ENCODE data around the gene UBASH3A. TPM values are rescaled to one million over a fixed set of nuclear protein-coding genes. Genes with fewer than 3 reads are reported as not detected.

Gene UBASH3A
- total RNA-seq, 1 experiment from 2014 or later, result 0.07 TPM

DNA sequence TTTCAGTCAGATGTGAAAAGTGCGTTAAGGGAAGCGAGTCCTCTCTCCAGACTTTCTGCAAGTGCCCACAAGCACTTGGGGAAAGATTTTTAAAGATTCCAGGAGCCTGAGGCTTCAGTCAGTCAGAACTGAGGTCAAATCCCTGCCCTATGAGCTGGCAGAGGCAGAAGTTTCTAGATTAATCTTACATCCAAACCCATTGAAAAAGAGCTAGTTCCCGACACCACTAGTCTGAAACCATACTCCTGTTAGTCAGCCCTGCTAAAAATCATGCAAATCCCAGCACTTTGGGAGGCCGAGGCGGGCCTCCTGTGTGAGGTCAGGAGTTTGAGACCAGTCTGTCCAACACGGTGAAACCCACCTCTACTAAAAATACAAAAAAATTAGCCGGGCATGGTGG is 71.3 kb downstream of the UBASH3A start:
- DNase-seq (ENCODE audit: low read depth, low spot score) (no peak), ATAC-seq (no peak)
- H3K4me3 ChIP-seq (replicated peaks in 1 of 2; ENCODE audit: low read depth in 1 of 2, low read length in 2 of 2), result no peak overlapping the region
- H3K36me3 ChIP-seq (ENCODE audit: control insufficient read depth in 1 of 2, insufficient read depth in 2 of 2, low read length in 2 of 2), result no peaks in the 10 kb centered on the region
- POLR2A ChIA-PET, result no interaction called here
- no peaks in the 10 kb centered on the region for H3K79me2 ChIP-seq (ENCODE audit: insufficient read depth, low read length)
- no TSS peak for BruUV-seq (replicated peaks)
- no peak overlapping the region for H2AFZ ChIP-seq (ENCODE audit: low read depth, low read length, poor library complexity, severe bottlenecking)
- H3K4me2 ChIP-seq (ENCODE audit: low read length), result peak overlapping the region; percentile 84; the same call in 1 of the 2 replicates
- H4K20me1 ChIP-seq (ENCODE audit: insufficient read depth), result no peaks in the 10 kb centered on the region
- H3K9me2 ChIP-seq (ENCODE audit: insufficient read depth), result no peaks in the 10 kb centered on the region
- CTCF ChIA-PET, result no interaction called here
- H3K9me3 ChIP-seq (ENCODE audit: control insufficient read depth in 1 of 2, insufficient read depth in 1 of 2, low read depth in 1 of 2, low read length in 2 of 2), result no peaks in the 10 kb centered on the region
- H3K27ac ChIP-seq (ENCODE audit: low read depth, low read length), result no peak overlapping the region
- intact Hi-C loops (cut with micrococcal nuclease), result no loop called here
- no peak for TF ChIP-seq ZNF274 (IDR thresholded peaks at IDR 0.05; ENCODE audit: low read depth, low read length)
- no peak for TF ChIP-seq EZH2phosphoT487 (IDR thresholded peaks at IDR 0.05; ENCODE audit: borderline replicate concordance)
- no peak for TF ChIP-seq ELF1 (IDR thresholded peaks at IDR 0.05; ENCODE audit: borderline replicate concordance, low read depth)
- H3K27me3 ChIP-seq (ENCODE audit: insufficient read depth, low read length), result no peaks in the 10 kb centered on the region
- no peak overlapping the region for H3K9ac ChIP-seq (ENCODE audit: low read length)
- H3K4me1 ChIP-seq (ENCODE audit: control insufficient read depth in 1 of 2, insufficient read depth in 2 of 2, low read length in 2 of 2), result peaks cover 12 to 19% of the 10 kb centered on the region in 2 experiments
- RAD21 ChIA-PET (ENCODE audit: low non-redundant PET in 1 of 2, low total read pairs in 2 of 2, uncharacterized antibody in 2 of 2, unreplicated experiment in 2 of 2), result no interaction called here

DNA sequence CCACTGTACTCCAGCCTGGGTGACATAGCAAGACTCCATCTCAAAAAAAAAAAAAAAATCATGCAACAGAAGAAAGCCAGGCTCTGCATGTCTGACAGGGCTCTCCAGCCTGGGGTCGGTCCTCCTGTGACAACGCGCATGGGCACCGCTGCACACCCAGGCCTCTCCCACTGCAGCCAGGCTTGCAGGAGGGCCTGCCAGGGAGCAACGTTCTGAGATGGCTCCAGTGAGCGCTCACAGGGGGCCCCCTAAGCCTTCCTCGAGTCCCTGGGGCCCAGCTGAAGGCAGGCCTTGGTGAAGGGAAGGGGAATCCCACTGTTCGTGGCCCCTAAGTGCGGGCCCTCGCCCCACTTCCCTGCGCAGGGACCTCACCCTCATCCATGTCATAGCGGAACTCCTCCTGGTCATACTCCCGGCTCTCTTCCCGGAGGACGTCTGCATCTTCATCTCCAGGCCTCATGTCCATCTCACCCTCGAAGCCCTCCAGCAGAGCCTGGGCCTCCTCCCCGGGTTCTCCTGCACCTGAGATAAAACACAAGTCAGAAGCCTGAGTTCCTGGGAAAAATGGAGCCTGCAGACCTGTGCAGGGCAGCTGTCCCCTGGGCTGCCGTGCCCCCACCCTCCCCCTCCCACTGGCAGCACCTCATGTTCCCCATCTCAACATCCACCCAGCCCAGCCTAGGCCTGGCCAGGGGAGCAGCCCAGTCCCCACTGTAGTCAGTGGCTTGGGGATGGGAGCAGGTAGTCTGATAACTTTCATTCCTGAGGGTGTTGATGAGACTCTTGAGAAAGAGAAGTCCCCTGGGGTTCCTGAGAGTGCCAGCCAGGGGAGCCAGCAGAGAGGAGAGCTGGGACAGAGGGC is 72.1 kb downstream of the UBASH3A start:
- no peaks in the 10 kb centered on the region for H4K20me1 ChIP-seq (ENCODE audit: insufficient read depth)
- no peak for ATAC-seq
- no peak overlapping the region for H3K4me3 ChIP-seq (replicated peaks in 1 of 2; ENCODE audit: low read depth in 1 of 2, low read length in 2 of 2)
- ChIA-PET POLR2A (no interaction called here), RAD21 (ENCODE audit: low non-redundant PET in 1 of 2, low total read pairs in 2 of 2, uncharacterized antibody in 2 of 2, unreplicated experiment in 2 of 2) (no interaction called here), CTCF (no interaction called here)
- no peak overlapping the region for H2AFZ ChIP-seq (ENCODE audit: low read depth, low read length, poor library complexity, severe bottlenecking)
- H3K9me2 ChIP-seq (ENCODE audit: insufficient read depth), result no peaks in the 10 kb centered on the region
- H3K9me3 ChIP-seq (ENCODE audit: control insufficient read depth in 1 of 2, insufficient read depth in 1 of 2, low read depth in 1 of 2, low read length in 2 of 2), result no peaks in the 10 kb centered on the region
- no peak for DNase-seq (ENCODE audit: low read depth, low spot score)
- H3K36me3 ChIP-seq (ENCODE audit: control insufficient read depth in 1 of 2, insufficient read depth in 2 of 2, low read length in 2 of 2), result no peaks in the 10 kb centered on the region
- peaks cover 12 to 19% of the 10 kb centered on the region in 2 experiments for H3K4me1 ChIP-seq (ENCODE audit: control insufficient read depth in 1 of 2, insufficient read depth in 2 of 2, low read length in 2 of 2)
- no peak overlapping the region for H3K9ac ChIP-seq (ENCODE audit: low read length)
- H3K79me2 ChIP-seq (ENCODE audit: insufficient read depth, low read length), result no peaks in the 10 kb centered on the region
- intact Hi-C loops (cut with micrococcal nuclease), result no loop called here
- no peak overlapping the region for H3K27ac ChIP-seq (ENCODE audit: low read depth, low read length)
- no peak overlapping the region for H3K4me2 ChIP-seq (ENCODE audit: low read length)
- no peaks in the 10 kb centered on the region for H3K27me3 ChIP-seq (ENCODE audit: insufficient read depth, low read length)
- no TSS peak for BruUV-seq (replicated peaks)
- TF ChIP-seq SP1 (IDR thresholded peaks at IDR 0.05; ENCODE audit: low read depth) (no peak), POLR2A (IDR thresholded peaks at IDR 0.05; ENCODE audit: borderline replicate concordance, extremely low read depth, insufficient read depth, insufficient read length) (no peak), EGR1 (IDR thresholded peaks at IDR 0.05; ENCODE audit: low read depth) (no peak), YY1 (IDR thresholded peaks at IDR 0.05; ENCODE audit: extremely low read depth, insufficient replicate concordance, low read depth, low read length) (no peak), TCF7L2 (IDR thresholded peaks at IDR 0.05; ENCODE audit: borderline replicate concordance, extremely low read depth, insufficient read depth, insufficient read length) (no peak), CEBPB (IDR thresholded peaks at IDR 0.05; ENCODE audit: low read depth) (no peak), ZNF274 (IDR thresholded peaks at IDR 0.05; ENCODE audit: low read depth, low read length) (no peak), FOSL1 (IDR thresholded peaks at IDR 0.05; ENCODE audit: low read depth) (no peak), SIN3A (IDR thresholded peaks at IDR 0.05; ENCODE audit: low read depth) (no peak), RAD21 (IDR thresholded peaks at IDR 0.05; ENCODE audit: low read depth) (no peak), JUND (IDR thresholded peaks at IDR 0.05) (no peak), POLR2AphosphoS5 (IDR thresholded peaks at IDR 0.05; ENCODE audit: low read depth, low read length) (no peak)
- TF ChIP-seq, protein P1, sequence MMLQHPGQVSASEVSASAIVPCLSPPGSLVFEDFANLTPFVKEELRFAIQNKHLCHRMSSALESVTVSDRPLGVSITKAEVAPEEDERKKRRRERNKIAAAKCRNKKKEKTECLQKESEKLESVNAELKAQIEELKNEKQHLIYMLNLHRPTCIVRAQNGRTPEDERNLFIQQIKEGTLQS (IDR thresholded peaks at IDR 0.05), result no peak
- TF ChIP-seq, protein P2, sequence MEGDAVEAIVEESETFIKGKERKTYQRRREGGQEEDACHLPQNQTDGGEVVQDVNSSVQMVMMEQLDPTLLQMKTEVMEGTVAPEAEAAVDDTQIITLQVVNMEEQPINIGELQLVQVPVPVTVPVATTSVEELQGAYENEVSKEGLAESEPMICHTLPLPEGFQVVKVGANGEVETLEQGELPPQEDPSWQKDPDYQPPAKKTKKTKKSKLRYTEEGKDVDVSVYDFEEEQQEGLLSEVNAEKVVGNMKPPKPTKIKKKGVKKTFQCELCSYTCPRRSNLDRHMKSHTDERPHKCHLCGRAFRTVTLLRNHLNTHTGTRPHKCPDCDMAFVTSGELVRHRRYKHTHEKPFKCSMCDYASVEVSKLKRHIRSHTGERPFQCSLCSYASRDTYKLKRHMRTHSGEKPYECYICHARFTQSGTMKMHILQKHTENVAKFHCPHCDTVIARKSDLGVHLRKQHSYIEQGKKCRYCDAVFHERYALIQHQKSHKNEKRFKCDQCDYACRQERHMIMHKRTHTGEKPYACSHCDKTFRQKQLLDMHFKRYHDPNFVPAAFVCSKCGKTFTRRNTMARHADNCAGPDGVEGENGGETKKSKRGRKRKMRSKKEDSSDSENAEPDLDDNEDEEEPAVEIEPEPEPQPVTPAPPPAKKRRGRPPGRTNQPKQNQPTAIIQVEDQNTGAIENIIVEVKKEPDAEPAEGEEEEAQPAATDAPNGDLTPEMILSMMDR (IDR thresholded peaks at IDR 0.05 in 2 of 3, conservative IDR thresholded peaks at IDR 0.05 in 1 of 3; ENCODE audit: borderline replicate concordance in 1 of 3, insufficient read depth in 1 of 3, low read depth in 2 of 3, low read length in 2 of 3), result no peak
- TF ChIP-seq, protein P3, sequence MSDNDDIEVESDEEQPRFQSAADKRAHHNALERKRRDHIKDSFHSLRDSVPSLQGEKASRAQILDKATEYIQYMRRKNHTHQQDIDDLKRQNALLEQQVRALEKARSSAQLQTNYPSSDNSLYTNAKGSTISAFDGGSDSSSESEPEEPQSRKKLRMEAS (IDR thresholded peaks at IDR 0.05), result no peak

Data from HCT116 (cell line).